Liver (tissue), 3 donors: ENCODE data around the gene COL23A1.

Source experiments
- GABPA ChIP-seq, 2 donors: IDR thresholded peaks in 1 of 2; conservative IDR thresholded peaks in 1 of 2; 2 replicates each; pipeline ENCODE4 v1.6.1; 2016; ENCODE audit warnings: antibody characterized with exemption in 2 of 2, mild to moderate bottlenecking in 1 of 2, moderate library complexity in 1 of 2
- REST ChIP-seq: IDR thresholded peaks from 2 replicates; pipeline ENCODE4 v1.6.1; 2016; ENCODE audit warnings: antibody characterized with exemption, mild to moderate bottlenecking
- YY1 ChIP-seq: IDR thresholded peaks from 2 replicates; pipeline ENCODE4 v1.6.1; 2016; ENCODE audit warnings: antibody characterized with exemption, mild to moderate bottlenecking
- ZBTB33 ChIP-seq: IDR thresholded peaks from 2 replicates; pipeline ENCODE4 v1.6.1; 2016; ENCODE audit warnings: antibody characterized with exemption
- TF ChIP-seq, protein P1 (sequence below): fragments of 150-350 bp; IDR thresholded peaks from 2 replicates; pipeline ENCODE4 v1.5.1; 2017; ENCODE audit warnings: improper control_type of control experiment, low read depth, low read length; ENCODE audit not compliant: missing input control
- donor health status: healthy.
- donor health status: healthy.

DNA sequence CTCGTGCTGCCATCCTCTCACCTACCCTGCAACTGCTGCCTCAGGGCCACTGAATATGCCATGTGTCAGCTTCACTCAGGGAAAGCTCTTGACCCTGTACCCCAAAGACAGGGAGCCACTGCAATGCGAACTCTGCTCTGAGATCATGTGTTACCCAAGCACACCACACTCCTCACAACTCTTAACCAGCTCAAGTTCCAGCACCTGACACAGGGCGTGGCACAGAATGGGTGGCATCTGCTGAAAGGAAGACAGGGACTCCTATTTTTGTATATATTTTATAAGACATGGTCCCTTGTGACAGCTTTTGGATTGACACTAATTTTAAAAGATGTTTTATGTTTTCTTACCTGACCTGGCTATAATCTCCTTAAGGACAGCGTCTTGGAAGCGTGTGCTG lies 368.3 kb downstream of the COL23A1 start:
- TF ChIP-seq REST (no peak), YY1 (no peak), ZBTB33 (no peak), GABPA (IDR thresholded peaks at IDR 0.05 in 1 of 2, conservative IDR thresholded peaks at IDR 0.05 in 1 of 2) (no peak)
- TF ChIP-seq, protein P1, sequence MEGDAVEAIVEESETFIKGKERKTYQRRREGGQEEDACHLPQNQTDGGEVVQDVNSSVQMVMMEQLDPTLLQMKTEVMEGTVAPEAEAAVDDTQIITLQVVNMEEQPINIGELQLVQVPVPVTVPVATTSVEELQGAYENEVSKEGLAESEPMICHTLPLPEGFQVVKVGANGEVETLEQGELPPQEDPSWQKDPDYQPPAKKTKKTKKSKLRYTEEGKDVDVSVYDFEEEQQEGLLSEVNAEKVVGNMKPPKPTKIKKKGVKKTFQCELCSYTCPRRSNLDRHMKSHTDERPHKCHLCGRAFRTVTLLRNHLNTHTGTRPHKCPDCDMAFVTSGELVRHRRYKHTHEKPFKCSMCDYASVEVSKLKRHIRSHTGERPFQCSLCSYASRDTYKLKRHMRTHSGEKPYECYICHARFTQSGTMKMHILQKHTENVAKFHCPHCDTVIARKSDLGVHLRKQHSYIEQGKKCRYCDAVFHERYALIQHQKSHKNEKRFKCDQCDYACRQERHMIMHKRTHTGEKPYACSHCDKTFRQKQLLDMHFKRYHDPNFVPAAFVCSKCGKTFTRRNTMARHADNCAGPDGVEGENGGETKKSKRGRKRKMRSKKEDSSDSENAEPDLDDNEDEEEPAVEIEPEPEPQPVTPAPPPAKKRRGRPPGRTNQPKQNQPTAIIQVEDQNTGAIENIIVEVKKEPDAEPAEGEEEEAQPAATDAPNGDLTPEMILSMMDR: no peak
